Ascending aorta (tissue), 2 donors: ENCODE results near the gene BCL2L15. TPM values are rescaled to one million over a fixed set of nuclear protein-coding genes. Genes with fewer than 3 reads are reported as not detected.

ENCODE experiments used
- DNase-seq, 2 donors: peaks; one replicate each; pipeline ENCODE4 v3.0.0-alpha.2; 2019; ENCODE audit warnings: low spot score in 2 of 2
- H3K27ac ChIP-seq, 2 donors: fragments of 200-600 bp; sonication (generic); one replicate each; pipeline ENCODE4 v1.5.1; 2016 to 2017; ENCODE audit warnings: mild to moderate bottlenecking in 1 of 2
- H3K27me3 ChIP-seq: fragments of 200-600 bp; sonication (generic); one replicate; pipeline ENCODE4 v1.5.1; 2017
- H3K36me3 ChIP-seq, 2 donors: fragments of 200-600 bp; sonication (generic); one replicate each; pipeline ENCODE4 v1.5.1; 2016
- H3K4me1 ChIP-seq, 2 donors: fragments of 200-600 bp; sonication (generic); one replicate each; pipeline ENCODE4 v1.5.1; 2016 to 2017; ENCODE audit warnings: mild to moderate bottlenecking in 1 of 2
- H3K4me3 ChIP-seq, 2 donors: fragments of 200-600 bp; sonication (generic); one replicate each; pipeline ENCODE4 v1.5.1; 2016 to 2017; ENCODE audit warnings: mild to moderate bottlenecking in 1 of 2
- H3K9me3 ChIP-seq, 2 donors: fragments of 200-600 bp; sonication (generic); one replicate each; pipeline ENCODE4 v1.5.1; 2016
- intact Hi-C: fragments of 100-400 bp; cut with DNase I; formaldehyde crosslinking; loops from one replicate; pipeline ENCODE4 v1.15.1; 2023
- total RNA-seq: library from RNA; depleted of rRNA; stranded (reverse); fragments of >200 nt; gene quantifications from one replicate; pipeline ENCODE4 v1.1.0, GENCODE V29; 2016
- TF ChIP-seq, protein P1 (sequence below), 3 experiments: fragments of 200-600 bp in 2 of 3; fragments of 450-650 bp in 1 of 3; sonication (generic) in 2 of 3; IDR thresholded peaks; one replicate each; pipeline ENCODE4 v1.5.1; 2016 to 2019; ENCODE audit warnings: antibody characterized with exemption in 3 of 3, mild to moderate bottlenecking in 1 of 3, moderate library complexity in 1 of 3

Gene BCL2L15
- total RNA-seq, 1 donor from 2014 or later, result not detected

DNA sequence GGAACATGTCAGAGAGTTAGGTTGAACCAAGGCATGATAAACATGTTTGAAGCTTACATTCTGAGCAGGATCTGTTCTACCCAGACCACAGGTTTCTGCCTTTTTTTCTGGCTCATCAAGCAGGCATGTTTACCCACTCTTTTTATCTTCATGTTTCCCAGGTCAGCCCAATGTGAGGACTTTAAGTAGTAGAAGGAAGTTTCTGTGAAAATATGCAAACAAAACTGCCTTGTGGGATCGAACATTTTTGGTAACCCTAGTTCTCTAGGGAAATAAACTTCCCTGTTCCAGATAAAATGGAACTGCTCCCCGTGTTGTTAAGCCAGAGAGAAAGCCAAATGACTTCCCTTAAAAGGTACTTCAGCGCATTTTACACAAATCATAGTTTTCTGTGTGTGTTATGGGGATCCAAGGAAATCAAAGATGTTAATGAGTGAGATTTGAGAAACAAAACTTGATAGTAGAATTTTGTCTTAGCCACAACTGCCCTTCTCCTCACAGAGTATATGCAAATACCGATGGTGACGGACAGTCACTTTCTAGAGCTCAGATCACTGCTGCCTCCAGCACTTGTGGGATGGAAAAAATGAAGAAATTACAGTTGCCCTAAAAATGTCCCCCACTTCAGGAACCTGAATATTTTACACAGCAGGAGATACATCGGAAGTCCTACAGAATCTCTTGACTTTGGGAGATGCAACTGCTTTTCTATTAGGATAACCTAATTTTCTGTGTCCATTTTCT lies 41.0 kb upstream of the BCL2L15 start:
- DNase-seq, result no peak
- H3K36me3 ChIP-seq, result no peaks in the 10 kb centered on the region
- intact Hi-C loops, result loop anchor here (2.0 to 5.0 kb wide), 3 partner anchors 54 to 971 kb away; partner anchors contain the start of genes PHTF1 and SLC16A1
- peak overlapping the region; percentile 92 to 94 for H3K27ac ChIP-seq
- H3K4me1 ChIP-seq, result peaks cover 4 to 27% of the 10 kb centered on the region in 2 donors
- peak overlapping the region; percentile 83 to 90 for H3K4me3 ChIP-seq
- H3K27me3 ChIP-seq, result no peaks in the 10 kb centered on the region
- TF ChIP-seq, protein P1, sequence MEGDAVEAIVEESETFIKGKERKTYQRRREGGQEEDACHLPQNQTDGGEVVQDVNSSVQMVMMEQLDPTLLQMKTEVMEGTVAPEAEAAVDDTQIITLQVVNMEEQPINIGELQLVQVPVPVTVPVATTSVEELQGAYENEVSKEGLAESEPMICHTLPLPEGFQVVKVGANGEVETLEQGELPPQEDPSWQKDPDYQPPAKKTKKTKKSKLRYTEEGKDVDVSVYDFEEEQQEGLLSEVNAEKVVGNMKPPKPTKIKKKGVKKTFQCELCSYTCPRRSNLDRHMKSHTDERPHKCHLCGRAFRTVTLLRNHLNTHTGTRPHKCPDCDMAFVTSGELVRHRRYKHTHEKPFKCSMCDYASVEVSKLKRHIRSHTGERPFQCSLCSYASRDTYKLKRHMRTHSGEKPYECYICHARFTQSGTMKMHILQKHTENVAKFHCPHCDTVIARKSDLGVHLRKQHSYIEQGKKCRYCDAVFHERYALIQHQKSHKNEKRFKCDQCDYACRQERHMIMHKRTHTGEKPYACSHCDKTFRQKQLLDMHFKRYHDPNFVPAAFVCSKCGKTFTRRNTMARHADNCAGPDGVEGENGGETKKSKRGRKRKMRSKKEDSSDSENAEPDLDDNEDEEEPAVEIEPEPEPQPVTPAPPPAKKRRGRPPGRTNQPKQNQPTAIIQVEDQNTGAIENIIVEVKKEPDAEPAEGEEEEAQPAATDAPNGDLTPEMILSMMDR (IDR thresholded peaks at IDR 0.05), result no peak
- no peaks in the 10 kb centered on the region for H3K9me3 ChIP-seq

DNA sequence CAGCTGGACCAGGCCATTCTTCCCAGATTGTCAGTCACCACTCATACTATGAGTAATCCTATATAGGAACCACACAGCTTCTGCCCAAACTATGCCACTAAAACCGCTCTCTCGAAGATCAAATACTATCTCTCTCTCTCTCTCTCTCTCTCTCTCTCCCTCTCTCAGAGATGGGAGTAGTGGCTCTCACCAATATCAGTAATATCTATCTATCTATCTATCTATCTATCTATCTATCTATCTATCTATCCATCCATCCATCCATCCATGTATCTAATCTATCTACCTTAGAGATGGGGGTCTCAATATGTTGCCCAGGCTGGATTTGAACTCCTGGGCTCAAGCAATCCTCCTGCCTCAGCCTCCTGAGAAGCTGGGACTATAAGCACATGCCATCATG lies 37.1 kb upstream of the BCL2L15 start:
- intact Hi-C loops, result no loop called here
- H3K27ac ChIP-seq, result no peak overlapping the region
- no peaks in the 10 kb centered on the region for H3K27me3 ChIP-seq
- no peaks in the 10 kb centered on the region for H3K9me3 ChIP-seq
- H3K36me3 ChIP-seq, result no peaks in the 10 kb centered on the region
- TF ChIP-seq, protein P1 (IDR thresholded peaks at IDR 0.05), result no peak
- DNase-seq, result no peak
- no peak overlapping the region for H3K4me3 ChIP-seq
- H3K4me1 ChIP-seq, result peaks cover 0 to 5% of the 10 kb centered on the region in 2 donors

DNA sequence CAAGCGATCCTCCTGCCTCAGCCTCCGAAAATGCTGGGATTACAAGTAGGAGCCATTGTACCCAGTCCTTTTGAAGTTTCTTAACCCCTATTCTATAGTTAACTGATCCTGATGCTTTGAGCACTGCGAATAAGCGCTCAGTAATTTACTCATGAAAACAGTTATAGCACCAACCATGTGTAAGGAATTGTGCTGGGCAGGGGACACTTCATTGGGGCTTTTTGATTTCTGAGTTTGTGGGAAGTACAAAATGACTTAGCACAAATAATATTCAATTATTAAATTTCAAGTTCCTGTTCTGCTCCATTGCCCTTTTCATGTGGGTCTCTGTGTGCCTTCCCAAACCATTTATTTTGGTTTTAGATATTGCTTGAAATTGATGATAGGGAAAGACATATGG lies 35.6 kb upstream of the BCL2L15 start:
- no peak overlapping the region for H3K4me3 ChIP-seq
- no peak for DNase-seq
- H3K27ac ChIP-seq, result no peak overlapping the region
- H3K36me3 ChIP-seq, result no peaks in the 10 kb centered on the region
- TF ChIP-seq, protein P1 (IDR thresholded peaks at IDR 0.05), result no peak
- H3K9me3 ChIP-seq, result no peaks in the 10 kb centered on the region
- H3K4me1 ChIP-seq, result peaks cover 0 to 3% of the 10 kb centered on the region in 2 donors
- no peaks in the 10 kb centered on the region for H3K27me3 ChIP-seq
- intact Hi-C loops, result no loop called here

DNA sequence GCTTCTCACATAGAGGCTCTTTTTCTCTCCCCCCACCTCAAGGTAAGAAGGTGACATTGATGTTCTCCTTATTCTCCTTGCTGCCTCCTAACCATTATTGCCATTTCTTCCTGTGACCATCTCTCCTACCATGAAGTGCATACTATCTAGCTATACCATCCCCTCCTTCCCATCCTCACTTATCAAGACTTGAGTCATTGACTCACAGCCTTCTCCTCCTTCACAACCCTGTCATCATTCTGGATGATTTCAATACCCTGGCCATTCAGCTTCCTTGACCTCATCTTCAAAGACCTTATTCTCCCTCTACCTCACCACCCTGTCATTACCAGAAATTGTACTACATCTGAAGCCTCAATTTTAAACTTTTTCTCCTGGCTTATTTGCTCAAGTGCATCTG lies 30.9 kb upstream of the BCL2L15 start:
- intact Hi-C loops, result no loop called here
- no peaks in the 10 kb centered on the region for H3K9me3 ChIP-seq
- no peaks in the 10 kb centered on the region for H3K27me3 ChIP-seq
- no peak overlapping the region for H3K27ac ChIP-seq
- no peaks in the 10 kb centered on the region for H3K4me1 ChIP-seq
- TF ChIP-seq, protein P1 (IDR thresholded peaks at IDR 0.05), result no peak
- no peak overlapping the region for H3K4me3 ChIP-seq
- no peaks in the 10 kb centered on the region for H3K36me3 ChIP-seq
- no peak for DNase-seq

DNA sequence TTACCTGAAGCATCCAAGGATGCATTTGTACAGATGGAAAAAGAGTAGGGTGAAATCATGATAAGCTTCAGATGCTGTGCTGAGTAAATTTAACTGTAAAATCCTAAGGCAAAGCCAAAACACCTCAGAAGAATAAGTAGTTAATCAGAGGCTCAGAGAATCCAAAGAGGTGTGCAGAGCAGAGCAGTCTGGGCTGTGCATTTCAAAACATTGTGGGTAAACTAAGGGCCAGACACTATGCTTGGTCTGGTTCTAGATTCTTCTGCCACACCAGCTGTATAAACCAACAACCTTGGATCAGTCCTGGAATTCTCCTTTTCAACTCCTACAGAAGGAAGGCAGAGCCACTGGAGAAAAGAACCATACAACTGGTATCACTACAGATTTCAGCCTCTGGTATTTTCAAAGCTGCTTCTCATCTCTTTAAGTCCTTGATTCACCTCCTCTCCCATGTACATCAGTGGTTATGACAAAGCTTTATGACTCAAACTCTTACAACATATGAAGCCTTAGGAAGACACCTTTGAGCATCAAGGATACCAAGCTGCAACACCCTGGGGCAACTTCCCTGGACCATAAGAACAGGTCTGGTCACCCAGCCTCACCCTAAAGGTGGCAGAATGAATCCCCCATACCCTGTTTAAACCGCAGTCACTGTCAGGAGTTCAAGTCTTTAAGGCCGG lies 30.2 kb upstream of the BCL2L15 start:
- TF ChIP-seq, protein P1 (IDR thresholded peaks at IDR 0.05), result no peak
- H3K27me3 ChIP-seq, result no peaks in the 10 kb centered on the region
- H3K36me3 ChIP-seq, result no peaks in the 10 kb centered on the region
- intact Hi-C loops, result no loop called here
- no peak overlapping the region for H3K27ac ChIP-seq
- H3K4me3 ChIP-seq, result no peak overlapping the region
- H3K4me1 ChIP-seq, result peaks cover 0 to 6% of the 10 kb centered on the region in 2 donors
- DNase-seq, result no peak
- H3K9me3 ChIP-seq, result no peaks in the 10 kb centered on the region
